ENCODE data around the gene CALN1.

The CALN1 gene

GRCh38 chr7:72030994-72031667 is 381.0 kb downstream of the CALN1 start:
- DNase-seq: no peak

- no peak for DNase-seq
Measured at GRCh38 chr7:72028267-72028666, 383.9 kb downstream of the CALN1 start.

GRCh38 chr7:72025381-72025960 is 386.7 kb downstream of the CALN1 start:
- DNase-seq: no peak

GRCh38 chr7:72023926-72024325 is 388.2 kb downstream of the CALN1 start:
- DNase-seq: no peak

GRCh38 chr7:72021716-72022115 is 390.4 kb downstream of the CALN1 start:
- no peak for DNase-seq

- no peak for DNase-seq
Measured at GRCh38 chr7:72020311-72020710, 391.8 kb downstream of the CALN1 start.

- DNase-seq: no peak
Measured at GRCh38 chr7:72019436-72019835, 392.7 kb downstream of the CALN1 start.

GRCh38 chr7:72017756-72018155 is 394.4 kb downstream of the CALN1 start:
- DNase-seq: no peak

- DNase-seq: no peak
Measured at GRCh38 chr7:72016574-72016973, 395.6 kb downstream of the CALN1 start.

GRCh38 chr7:72015136-72015535 is 397.0 kb downstream of the CALN1 start:
- DNase-seq: no peak

- no peak for DNase-seq
Measured at GRCh38 chr7:72007018-72007417, 405.1 kb downstream of the CALN1 start.

GRCh38 chr7:72003236-72003635 is 408.9 kb downstream of the CALN1 start:
- no peak for DNase-seq

GRCh38 chr7:71996141-71996540 is 416.0 kb downstream of the CALN1 start:
- no peak for DNase-seq

GRCh38 chr7:71995111-71995510 is 417.0 kb downstream of the CALN1 start:
- DNase-seq: no peak

GRCh38 chr7:71991586-71991985 is 420.6 kb downstream of the CALN1 start:
- DNase-seq: no peak

- DNase-seq: no peak
Measured at GRCh38 chr7:71990138-71990462, 422.0 kb downstream of the CALN1 start.

- no peak for DNase-seq
Measured at GRCh38 chr7:71988201-71988600, 423.9 kb downstream of the CALN1 start.

GRCh38 chr7:71987200-71987767 is 424.9 kb downstream of the CALN1 start:
- no peak for DNase-seq

GRCh38 chr7:71984348-71984747 is 427.8 kb downstream of the CALN1 start:
- DNase-seq: no peak

GRCh38 chr7:71982851-71983250 is 429.3 kb downstream of the CALN1 start:
- DNase-seq: no peak

- no peak for DNase-seq
Measured at GRCh38 chr7:71976645-71977044, 435.5 kb downstream of the CALN1 start.

- no peak for DNase-seq
Measured at GRCh38 chr7:71974611-71975010, 437.5 kb downstream of the CALN1 start.

GRCh38 chr7:71972534-71972933 is 439.6 kb downstream of the CALN1 start:
- DNase-seq: no peak

- no peak for DNase-seq
Measured at GRCh38 chr7:71970725-71971124, 441.4 kb downstream of the CALN1 start.

- DNase-seq: no peak
Measured at GRCh38 chr7:71962636-71963035, 449.5 kb downstream of the CALN1 start.
